ENCODE results near the gene WNT9A. TPM values are rescaled to one million over a fixed set of nuclear protein-coding genes. Genes with fewer than 3 reads are reported as not detected.

Gene WNT9A
- total RNA-seq, 1 donor from 2014 or later = 0.99 TPM

DNA sequence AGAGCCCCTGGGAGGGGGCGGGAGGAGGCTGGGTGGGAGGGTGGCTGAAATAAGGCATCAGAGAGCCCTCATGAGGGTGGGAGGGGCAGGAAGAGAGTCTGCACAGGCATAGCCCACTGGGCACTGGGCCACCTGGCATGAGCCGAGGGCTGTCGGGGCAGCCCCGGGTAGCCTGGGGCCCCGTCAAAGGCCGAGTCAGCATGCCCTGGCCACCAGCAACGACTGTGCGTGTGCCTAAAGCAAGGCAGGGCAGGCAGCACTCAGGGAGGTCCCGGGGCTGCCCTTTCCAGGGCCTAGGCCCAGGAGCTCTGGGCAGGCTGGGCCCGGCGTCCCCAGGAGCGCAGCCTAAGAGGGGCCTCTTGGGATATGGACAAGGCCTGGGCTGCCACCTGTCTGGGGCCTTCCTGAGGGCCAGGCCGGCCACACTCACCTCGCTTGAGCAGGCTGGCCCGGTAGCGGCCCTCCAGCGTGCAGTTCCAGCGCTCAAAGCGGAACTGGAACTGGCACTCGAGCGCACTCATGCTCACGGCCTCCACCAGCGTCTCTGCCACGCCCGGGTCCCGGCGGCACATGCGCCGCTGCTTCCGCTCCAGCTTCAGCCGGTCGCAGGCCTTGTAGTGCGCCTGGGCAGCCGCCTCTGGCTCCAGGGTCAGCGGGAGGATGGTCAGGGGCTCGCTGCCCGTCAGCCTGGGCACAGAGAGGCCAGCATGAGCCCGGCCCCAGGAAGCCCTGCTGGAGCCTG lies 22.7 kb downstream of the WNT9A start:
- DNase-seq (ENCODE audit: low read depth in 2 of 2) = no peak

DNA sequence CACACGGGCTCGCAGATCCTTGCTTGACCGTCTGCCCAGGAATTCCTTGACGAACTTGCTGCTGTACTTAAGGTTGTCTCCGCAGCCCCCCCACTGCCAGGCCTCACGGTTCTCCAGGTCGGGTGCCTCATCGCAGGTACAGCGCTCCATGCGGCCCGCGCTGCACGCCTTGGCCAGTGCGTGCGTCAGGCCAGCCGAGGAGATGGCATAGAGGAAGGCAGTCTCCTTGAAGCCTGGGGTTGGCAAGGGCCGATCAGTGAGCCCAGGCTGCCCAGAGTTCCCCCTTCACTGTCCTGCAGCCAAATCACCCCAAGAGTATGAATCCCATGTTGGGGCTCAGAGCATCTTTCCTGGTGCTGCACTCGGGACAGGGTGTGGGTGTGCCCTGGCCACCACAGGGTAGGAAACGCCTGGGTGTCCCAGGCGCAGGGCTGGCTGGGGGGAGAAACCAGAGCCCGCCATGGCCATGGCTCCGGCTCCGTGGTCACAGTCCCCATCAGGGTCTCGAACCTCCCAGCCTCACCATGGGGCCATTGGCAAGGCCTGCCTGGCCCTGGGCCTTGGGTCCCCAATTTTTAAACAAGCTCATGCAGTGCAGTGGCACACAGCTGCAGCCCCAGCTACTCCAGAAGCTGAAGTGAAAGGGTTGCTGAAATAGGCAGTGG lies 23.4 kb downstream of the WNT9A start:
- no peak for DNase-seq (ENCODE audit: low read depth in 2 of 2)

DNA sequence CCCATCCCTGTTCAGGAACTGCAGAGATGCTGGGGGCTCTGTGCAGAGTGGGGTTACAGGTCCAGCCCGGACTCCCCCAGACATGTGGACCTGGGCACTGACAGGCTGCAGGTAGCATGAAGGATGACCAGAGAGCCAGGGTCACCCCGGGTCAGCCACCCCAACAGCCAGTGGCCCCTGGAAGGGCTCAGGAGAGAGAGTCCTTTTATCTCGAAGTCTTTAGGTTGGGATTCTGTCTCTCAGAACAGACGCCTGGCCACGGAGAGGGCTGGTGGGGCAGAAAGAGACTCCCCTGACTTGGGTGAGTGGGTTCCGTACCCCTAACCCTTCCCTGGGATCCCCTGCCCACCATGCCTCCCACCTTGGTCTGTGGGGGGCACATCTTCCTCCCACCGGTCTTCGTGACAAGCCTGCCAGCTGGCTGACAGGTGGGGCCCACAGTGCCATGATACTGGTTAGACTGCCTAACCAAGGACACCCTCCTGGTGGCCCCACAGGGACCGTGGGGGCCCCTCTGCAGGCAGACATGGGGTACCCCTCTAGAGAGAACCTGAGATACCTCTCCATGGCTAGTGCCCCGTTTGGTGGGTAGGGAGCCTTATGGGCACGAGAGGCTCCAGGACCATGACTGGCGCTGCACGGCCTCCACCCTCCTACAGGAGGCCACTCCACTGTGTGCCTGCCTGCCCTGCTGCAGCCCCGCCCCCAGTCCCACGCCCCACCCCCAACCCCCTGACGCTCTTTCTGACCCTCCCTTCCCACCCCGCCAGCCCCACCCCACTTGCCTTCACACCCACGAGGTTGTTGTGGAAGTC lies 24.2 kb downstream of the WNT9A start:
- no peak for DNase-seq (ENCODE audit: low read depth in 2 of 2)

DNA sequence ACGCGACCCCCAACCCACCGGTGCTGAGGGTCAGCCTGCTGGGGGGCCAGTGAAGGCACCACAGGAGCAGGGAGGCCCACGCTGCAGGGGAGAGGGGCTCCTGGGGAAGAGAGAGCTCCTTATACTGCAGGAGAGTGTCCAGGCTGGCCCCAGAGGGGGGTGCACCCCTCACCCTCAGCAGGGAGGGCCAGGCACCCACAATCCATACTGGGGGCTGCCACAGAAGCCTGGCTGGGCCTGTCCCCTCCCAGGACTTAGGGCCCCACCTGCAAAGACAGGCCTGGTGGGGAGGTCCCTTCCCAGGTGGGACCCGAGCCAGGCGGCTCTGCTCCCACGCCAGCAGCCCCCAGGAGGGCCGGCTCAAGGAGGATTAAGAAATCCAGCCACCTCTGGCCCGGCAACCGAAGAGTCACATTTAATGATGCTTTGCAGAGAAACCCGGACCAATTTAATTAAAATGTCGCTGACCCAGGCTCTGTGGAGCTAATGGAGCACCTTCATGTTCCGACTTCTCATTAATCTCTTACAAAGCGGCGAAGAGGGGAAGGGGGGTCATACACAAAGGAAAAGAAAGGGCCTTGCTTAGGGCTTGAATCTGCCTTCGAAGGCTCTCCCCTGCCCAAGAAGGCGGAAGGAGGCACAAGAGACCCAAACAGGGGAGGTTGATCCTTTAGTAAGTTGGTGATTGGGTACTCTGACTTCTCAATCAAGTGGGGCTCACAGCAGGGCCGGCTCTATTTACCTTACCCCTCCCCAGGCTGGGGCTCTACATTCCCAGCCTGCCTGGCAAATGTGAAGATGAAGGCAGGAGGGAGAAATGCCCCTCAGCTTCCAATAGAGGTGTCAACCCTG lies 25.0 kb downstream of the WNT9A start:
- DNase-seq (ENCODE audit: low read depth in 2 of 2) = no peak

DNA sequence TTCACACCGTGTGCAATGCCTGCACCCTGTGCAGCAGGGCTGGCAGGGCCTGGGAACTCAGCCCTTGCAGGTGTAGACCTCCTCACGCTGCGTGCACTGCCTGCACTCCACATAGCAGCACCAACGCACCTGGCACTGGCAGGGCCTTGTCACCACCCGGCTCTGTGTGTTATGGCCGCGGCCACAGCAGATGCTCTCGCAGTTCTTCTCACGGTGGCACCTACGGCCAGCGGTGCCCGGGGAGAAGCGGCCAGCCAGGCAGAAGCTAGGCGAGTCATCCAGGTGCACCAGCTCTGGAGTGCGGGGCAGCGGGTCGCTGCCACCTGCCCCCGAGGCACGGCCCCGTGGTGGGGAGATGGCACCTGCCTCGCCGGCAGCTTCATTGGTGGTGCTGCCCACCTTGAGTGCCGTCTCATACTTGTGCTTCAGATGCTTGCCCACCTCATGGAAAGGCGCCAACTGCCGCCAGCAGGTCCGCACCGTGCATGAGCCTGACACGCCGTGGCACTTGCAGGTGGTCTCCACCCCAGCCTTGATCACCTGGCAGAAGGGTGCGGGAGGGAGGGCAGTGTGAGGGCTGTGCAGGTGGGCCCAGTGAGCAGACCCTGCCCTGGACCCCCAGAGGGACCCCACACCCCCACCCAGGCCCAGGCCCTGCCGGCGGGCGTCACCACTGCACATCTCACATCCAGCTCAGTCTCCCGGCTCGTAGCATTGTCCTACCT lies 26.1 kb downstream of the WNT9A start:
- no peak for DNase-seq (ENCODE audit: low read depth in 2 of 2)

DNA sequence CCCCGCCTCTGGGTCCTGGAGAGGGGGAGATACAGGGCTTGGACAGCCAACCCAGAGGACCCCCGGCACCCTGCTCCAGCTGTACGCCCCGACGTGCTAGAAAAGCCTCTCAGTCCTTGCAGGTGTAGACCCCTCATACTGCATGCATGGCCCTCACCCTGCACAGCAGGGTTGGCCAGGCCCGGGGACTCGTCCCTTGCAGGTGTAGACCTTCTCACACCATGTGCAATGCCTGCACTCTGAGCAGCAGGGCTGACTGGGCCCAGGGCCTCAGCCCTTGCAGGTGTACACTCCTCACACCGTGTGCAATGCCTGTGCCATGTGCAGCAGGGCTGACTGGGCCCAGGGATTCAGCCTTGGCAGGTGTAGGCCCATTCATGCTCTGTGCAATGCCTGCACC lies 26.8 kb downstream of the WNT9A start:
- no peak for DNase-seq (ENCODE audit: low read depth in 2 of 2)

DNA sequence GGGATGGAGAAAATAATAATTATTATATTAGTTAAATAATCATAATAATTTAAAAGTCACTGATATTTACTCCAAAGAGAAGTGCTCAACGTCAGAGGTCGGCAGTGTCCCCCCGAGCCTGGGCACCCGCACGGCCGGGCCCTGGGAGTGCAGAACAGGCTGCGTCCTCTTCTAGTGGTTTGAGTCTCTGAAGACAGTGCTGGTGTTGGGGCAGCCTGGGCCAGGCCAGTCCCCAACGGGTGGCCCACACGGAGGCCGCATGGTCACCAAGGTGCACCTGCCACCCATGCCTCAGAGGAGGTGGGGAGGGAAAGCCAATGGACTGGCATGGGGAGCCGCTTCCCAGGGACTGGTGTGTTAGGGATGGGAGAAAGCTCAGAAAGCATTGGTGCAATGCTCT lies 27.3 kb downstream of the WNT9A start:
- no peak for DNase-seq (ENCODE audit: low read depth in 2 of 2)

DNA sequence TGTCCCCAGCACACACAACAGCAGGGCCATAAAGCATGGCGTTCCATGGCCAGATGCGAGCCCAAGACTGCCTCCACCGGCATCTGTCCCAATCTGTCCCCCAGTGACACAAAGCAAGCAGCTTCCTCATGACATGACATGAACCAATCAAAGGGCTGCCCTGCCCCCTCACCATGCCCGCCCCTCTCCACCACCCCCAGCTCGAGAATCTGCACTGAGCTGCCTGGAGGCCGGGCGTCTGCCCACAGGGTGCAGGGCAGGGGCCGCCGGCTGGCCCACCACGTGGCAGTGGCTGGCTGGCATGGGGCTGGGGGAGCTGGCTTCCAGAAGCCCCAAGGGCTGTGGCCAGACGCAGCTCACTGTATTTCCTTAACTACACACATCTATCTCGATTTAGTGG lies 27.8 kb downstream of the WNT9A start:
- DNase-seq (ENCODE audit: low read depth in 2 of 2) = no peak

DNA sequence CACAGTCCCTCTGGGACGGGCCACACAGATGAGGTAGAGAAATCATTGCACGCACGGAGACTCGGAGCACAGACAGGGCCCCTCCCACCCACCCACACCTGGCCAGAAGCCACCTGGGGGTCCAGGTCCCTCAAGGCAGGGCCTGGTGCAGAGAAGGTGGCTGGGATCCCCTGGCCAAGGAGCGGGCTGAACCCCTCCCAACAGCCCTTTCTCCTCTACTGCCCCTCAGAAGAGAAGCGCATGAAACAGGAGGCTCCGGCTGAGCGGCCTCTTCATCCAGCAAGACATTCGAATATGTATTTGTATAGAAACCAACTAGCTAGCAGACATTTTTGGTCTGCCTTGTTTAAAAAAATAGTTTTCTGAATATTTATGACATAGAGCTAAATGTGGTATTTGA lies 29.0 kb downstream of the WNT9A start:
- DNase-seq (ENCODE audit: low read depth in 2 of 2) = no peak

DNA sequence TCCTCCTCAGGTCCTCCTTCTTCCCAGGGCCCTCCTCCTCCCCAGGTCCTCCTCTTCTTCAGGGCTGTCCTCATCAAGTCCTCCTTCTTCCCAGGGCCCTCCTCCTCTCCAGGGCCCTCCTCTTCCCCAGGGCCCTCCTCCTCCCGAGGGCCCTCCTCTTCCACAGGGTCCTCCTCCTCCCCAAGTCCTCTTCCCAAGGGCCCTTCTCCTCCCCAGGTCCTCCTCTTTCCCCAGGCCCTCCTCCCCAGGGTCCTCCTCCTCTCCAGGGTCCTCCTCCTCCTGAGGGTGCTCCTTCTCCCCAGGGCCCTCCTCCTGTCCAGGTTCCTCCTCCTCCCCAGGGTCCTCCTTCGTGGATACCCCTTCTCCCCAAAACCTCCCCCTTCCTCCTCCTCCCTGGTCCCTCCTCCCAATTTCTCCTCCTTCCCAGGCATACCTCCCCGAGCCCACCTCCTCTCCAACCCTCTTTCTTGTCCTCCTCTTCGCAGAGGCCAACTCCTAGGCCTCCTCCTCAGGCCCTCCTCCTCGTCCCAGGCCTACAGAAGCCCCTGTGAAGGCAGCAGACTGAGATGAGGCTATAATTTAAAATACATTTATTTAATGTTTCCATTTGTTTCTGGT lies 29.5 kb downstream of the WNT9A start:
- DNase-seq (ENCODE audit: low read depth in 2 of 2) = no peak

DNA sequence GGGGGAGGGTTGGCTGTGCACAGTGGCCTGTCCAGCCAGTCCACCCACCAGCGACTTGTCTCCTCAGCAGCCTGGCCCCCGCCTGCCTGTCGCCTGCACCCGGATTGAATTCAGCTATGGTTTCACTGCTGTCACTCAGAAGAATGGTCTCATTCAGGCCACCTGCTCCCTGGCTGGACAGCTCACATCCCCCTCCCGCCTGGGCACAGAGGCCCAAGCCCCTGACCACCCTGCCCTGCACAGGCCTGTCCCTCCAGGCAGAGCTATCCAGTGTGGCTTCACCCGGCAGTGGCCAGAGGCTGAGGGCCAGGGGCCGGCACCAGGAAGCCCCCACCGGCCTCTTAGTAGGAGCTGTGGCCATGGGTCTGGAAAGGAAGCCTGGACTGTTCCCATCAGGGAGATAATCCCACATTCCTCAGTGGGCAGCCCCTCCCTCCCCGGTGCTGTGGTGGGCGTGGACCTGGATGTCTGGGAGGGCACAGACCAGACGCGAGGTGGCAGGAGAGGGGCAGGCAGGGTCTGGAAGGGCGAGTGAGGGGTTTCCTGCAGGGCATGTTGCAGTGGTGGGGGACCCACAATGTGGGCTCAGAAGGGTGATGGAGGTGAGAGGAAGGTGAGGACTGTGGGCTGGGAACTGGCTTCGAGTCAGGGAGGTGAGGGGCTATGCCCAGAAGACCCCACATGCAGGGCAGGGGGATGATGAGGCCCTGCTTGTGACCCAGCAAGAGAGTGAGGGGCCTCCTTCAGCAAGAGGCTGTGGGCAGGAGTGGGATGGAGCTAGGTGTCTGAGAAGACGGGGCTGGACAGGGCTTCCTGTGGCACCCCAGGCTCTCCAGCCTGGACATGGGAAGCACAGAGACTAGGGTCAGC lies 30.4 kb downstream of the WNT9A start:
- DNase-seq (ENCODE audit: low read depth in 2 of 2) = no peak

DNA sequence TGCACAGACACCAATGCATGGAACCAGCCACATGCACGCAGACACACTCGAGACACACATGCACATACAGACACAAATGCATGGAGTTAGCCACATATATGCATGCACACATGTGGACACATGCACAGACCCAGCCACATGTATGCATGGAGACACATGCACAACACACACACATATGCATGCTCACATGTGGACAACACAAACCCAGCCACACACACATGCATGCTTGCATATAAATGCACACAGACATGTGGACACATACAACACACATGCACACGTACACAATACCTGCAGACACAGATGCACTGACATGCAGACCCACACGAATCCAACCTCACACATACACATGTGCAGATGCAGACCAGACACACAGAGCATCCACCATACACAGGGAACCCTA lies 31.1 kb downstream of the WNT9A start:
- DNase-seq (ENCODE audit: low read depth in 2 of 2) = no peak

DNA sequence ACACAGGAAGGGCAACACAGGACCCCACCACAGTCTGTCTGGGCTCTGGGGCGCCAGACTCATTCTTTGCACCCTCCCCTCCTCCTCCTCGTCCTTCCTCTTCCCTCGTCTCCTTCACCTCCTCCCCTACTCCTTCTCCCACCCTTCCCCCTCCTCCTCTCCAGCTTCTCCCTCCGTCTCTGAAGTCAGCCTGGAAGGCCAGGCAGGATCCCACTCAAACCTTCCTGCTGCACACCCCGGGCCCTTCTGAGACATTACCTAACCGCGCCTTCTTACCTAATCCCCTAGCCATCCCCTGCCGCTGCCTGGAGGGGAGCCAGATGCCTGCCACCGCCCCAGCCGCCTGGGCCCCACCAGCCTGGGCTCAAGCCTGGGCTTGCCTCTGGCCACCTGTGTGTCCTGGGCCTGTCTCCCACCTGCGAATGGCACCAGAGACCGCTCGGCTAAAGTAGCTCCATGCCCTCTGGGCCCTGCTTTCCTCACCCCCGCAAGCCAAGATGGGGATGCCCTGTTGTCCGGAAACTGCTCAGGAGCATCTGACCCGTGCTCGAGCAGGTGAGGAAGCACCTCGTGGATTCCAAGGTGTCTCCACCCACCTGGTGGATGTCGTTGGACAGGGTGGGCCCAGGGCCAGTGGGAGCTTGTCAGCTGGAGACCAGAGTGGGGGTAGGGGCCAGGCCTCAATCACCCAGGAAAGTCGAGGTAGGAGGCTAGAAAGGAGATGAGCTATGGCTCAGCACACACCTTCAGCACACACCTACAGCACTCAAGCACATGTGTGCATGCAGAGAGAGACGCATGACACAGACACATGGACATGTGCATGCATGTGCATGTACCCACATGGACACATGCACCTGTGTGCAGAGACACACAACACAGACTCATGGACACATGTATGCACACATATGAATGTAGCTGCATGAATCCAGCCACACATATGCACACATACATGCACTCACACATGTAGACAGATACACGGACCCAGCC lies 31.9 kb downstream of the WNT9A start:
- DNase-seq (ENCODE audit: low read depth in 2 of 2) = no peak

DNA sequence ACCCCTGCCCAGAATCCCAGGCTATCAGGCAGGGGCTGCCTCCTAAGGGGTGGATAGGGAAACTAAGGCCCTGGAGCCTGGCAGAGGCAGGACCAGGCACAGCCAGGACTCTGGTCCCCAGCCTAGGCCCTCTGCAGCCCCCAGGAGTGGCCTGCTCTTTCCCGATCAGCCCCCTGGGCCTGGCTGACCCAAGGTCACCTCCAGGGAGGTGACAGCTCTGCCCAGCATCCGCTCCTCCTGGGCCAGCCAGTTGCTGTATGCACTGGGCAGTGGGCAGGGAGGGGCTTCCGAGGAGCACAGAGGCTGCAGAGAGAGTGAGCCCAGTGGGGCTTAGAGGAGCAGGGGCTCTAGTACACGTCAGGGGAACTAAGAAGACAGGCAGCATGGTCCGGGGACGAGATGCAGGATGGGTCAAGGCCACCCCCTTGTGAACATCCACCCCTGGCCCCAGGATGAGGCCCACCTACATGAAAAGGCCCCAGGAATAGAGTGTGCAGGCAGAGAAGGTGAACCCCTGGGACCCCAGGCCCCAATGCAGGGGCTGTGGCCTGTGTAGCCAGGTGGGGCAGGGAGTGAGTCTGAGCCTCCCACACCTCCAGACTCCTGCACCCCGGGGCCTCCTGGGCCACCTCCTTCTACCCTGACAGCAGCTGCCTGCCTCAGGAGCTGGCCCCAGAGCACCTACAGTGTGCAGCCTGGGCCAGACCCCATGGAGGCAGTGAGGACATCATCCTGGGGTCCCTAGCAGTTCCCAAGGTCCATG lies 32.8 kb downstream of the WNT9A start:
- no peak for DNase-seq (ENCODE audit: low read depth in 2 of 2)

DNA sequence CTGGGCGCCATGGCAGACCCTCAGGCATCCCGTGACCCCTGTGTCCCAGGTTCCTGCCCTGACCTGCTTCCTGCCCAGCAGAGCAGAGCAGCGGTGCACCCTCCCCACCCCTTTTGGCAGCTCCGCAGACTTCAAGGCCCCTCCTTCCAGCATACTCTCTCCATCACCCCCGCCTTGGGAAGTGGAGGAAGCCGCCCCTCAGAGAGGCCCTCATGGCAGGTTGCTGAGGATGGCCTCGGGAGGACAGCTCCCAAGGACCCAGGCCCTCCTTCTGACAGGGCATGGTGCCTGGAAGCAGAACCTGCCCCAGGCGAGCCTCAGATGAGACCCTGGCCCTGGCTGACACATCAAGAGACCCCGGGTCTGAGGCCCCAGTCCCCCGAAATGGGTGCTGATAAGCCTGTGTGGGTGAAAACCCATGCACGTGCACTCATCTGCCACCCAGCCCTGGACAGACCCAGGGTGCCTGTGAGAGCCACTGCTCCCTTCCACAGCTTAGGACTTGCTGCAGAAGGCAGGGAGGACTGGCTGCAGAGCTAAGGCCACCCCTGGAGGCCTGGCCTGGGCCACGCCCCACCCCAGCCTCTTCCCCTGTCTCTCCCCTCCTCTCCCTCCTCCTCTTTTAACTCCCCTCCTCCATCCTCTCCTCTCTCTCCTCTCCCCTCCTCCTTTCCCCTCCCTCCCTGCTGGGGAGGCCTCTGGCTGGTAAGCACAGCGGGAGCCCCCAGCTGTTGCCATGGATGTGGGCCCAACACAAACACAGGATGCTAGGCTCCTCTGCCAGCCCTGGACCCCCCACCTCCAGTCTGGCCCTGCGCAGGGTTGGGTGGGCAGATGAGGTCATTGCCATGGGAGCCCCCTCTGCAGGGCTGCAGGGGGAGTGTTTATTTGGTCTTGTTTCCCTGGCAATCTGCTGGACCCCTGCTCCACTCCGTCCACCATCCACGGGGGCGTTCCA lies 33.7 kb downstream of the WNT9A start:
- no peak for DNase-seq (ENCODE audit: low read depth in 2 of 2)

DNA sequence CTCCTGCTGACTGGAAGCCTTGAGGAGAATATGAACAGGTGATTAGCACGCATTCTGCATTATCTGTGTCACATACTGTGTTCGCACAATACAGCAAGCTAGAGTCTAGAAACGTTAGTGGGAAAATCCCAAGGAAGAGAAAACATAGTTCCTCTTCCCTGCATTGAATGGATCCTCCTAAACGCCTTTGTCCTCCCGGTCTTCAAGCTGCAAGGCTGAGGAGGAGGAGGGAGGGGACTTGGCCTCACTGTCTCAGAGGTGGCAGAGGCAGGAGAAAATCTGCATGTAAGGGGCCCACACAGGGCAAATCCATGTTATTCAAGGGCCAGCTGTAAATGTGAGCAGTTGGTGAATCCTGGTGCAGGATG lies 34.4 kb downstream of the WNT9A start:
- DNase-seq (ENCODE audit: low read depth in 2 of 2) = no peak
